GM19468 (cell line): Measurements from ENCODE around the gene PPIL4.

Experiments used
- ATAC-seq: cut with Tn5 transposase; IDR thresholded peaks from one replicate; pipeline ENCODE4 v1.9.1; 2021; ENCODE audit warnings: mild to moderate bottlenecking, moderate library complexity, moderate number of reproducible peaks; ENCODE audit not compliant: unreplicated experiment; ENCODE audit errors: extremely low read depth

The PPIL4 gene

GRCh38 chr6:149484733-149485700 lies 60.8 kb downstream of the PPIL4 start, which contains the start of gene ZC3H12D:
TSS of gene ZC3H12D (minus strand) at chr6:149485014. CDS start at chr6:149474543, 10,471 bp downstream.
- ATAC-seq = peak; percentile 40

- no peak for ATAC-seq
Observed at GRCh38 chr6:149483849-149484655, 61.8 kb downstream of the PPIL4 start.

GRCh38 chr6:149483334-149483725 lies 62.5 kb downstream of the PPIL4 start:
- peak; percentile 10 for ATAC-seq

- ATAC-seq = no peak
Observed at GRCh38 chr6:149482545-149483333, 63.1 kb downstream of the PPIL4 start.

- ATAC-seq = no peak
Observed at GRCh38 chr6:149480502-149481280, 65.2 kb downstream of the PPIL4 start.

GRCh38 chr6:149478631-149479314 lies 67.1 kb downstream of the PPIL4 start:
- no peak for ATAC-seq

GRCh38 chr6:149477544-149477943 lies 68.3 kb downstream of the PPIL4 start:
- ATAC-seq = no peak

- no peak for ATAC-seq
Observed at GRCh38 chr6:149476789-149477455, 68.9 kb downstream of the PPIL4 start.

- ATAC-seq = no peak
Observed at GRCh38 chr6:149474108-149474935, 71.5 kb downstream of the PPIL4 start.

GRCh38 chr6:149473080-149474052 lies 72.5 kb downstream of the PPIL4 start:
- no peak for ATAC-seq

- ATAC-seq = no peak
Observed at GRCh38 chr6:149472241-149472640, 73.6 kb downstream of the PPIL4 start.

GRCh38 chr6:149471801-149472200 lies 74.0 kb downstream of the PPIL4 start:
- peak; percentile 21 for ATAC-seq

GRCh38 chr6:149470948-149471347 lies 74.9 kb downstream of the PPIL4 start:
- ATAC-seq = no peak

GRCh38 chr6:149468179-149468578 lies 77.7 kb downstream of the PPIL4 start:
- no peak for ATAC-seq

GRCh38 chr6:149467265-149467664 lies 78.6 kb downstream of the PPIL4 start:
- no peak for ATAC-seq

- ATAC-seq = no peak
Observed at GRCh38 chr6:149464411-149464810, 81.4 kb downstream of the PPIL4 start.
